NCI-H524 (cell line): ENCODE data around the gene SMARCC1.

Source experiments
- DNase-seq, 2 experiments: peaks; one replicate each; lab custom pipeline; 2025; lab: John Stamatoyannopoulos, UW

SMARCC1 gene

GRCh38 chr3:47586746-47587145, 194.9 kb downstream of the SMARCC1 start:
- DNase-seq = no peak

DNA sequence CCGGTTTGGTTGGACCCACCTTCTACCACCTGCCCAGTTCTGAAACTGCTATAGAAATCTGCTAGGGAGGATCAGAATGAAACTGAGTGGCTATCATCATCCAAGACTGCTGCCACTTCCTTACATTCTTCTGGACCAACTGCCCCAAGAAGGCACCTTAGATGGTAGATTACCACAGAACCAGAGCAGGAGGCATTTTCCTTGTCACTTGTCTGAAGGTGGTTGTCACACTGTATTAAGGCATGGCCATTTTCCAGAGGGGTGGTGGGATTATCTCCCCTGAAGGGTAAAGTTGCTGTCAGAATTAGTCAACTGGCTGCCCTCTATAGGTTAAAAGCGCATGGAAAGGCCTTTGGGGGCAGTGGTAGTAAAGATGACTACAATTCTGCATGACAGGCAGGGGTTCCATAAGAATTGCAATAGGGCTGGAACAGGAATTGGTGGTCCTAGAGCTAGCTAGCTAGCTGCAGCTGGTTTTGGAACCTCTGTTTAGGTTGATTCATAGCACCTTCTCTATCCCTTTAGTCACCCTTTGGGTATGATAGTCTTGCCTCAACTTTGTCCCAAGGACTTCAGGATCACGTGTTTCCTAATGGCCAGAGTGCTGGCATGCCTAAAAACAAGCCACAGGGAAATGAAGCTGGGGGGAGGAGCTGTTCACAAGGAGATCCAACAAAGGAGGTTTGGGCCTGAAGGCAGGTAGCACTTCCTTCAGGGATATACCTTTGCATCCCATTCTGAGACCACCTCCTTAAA, 198.2 kb downstream of the SMARCC1 start:
- DNase-seq = no peak

DNA sequence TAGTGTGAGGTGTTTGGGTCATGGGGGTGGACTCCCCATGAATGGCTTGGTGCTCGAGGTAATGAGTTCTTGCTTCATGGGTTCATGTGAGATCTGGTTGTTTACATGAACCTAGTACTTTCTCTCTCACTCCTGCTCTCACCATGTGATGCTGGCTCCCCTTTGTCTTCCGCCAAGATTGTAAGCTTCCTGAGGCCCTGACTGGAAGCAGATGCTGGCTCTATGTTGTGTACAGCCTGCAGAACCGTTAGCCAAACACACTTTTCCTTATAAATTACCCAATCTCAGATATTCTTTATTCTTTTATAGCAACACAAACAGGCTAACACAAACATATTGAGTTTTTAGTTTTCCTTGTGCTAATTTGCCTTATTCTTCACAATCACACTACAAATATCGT, 199.9 kb downstream of the SMARCC1 start:
- no peak for DNase-seq

DNA sequence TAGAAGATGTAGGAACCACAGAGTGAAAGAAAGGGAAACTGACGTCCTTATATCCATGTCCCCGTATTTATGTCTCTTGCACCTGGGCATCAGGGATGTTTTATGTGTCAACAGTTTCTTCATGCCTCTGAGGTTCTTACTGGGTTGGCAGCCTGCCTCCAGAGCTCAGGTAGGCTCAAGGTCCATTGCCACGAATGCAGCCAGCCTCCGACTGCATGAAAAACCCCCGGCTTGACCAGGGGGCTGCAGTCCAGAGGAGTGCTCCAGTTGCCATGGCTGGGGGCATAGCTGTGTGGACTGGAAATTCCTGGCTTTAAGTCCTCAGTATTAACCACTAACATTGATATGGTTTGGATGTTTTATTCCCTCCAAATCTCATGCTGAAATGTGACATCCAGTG, 200.3 kb downstream of the SMARCC1 start:
- DNase-seq = no peak

GRCh38 chr3:47580481-47580880, 201.2 kb downstream of the SMARCC1 start:
- no peak for DNase-seq

GRCh38 chr3:47579875-47580274, 201.8 kb downstream of the SMARCC1 start:
- DNase-seq = no peak

DNA sequence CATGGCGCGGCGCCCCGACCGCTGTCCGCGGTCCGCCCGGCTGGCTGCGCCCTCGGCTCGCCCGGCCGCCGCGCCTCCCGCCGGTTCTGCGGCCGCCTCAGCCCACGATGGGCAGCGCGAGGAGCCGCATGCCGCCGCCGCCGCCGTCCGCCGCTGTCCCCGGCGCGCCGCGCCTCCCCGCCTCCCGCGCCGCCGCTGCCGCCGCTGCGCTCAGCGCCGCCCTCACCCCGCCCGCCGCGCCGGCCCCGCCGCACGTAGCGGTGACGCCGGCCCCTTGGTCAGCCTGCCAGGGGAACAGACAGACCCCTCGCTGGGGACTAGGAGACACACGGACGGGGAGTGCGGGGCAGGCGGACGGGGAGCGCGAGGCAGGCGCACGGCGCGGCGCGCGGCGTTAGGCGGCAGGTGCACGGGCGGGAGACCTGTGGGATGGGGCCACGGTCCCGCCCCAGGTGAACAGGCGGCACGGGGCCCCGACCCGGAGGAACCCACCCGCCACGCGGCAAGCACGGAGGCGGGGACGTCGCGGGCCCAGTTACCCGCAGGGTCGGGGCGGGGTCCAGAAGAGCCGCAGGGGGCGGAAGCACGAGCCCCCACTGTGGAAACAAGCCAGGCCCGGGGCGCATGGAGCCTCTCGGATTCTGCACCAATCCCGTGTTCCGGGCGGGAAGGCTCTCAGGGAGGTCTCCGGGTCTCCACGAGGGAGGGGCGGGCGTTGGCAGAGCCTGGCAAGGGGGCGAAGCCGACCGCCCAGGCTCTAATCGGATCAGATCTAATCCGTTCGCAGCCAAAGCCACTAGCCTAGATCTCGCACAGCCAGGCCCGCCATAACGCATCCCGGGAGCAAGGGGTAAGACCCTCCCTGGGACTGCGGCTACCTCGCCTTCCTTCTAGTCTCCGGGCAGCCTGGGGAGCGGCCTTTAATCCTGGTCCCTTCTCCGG, 202.7 kb downstream of the SMARCC1 start, which contains the start of gene CSPG5:
CSPG5 (minus strand) TSS at position 175 of the 942 bp plus-strand sequence; CDS start at position 3, 172 bp downstream.
- DNase-seq = peak; percentile 71 to 82

- peak in 1 of 2 experiments; percentile 13 for DNase-seq
These were observed 203.5 kb downstream of the SMARCC1 start for GRCh38 chr3:47578119-47578632.

DNA sequence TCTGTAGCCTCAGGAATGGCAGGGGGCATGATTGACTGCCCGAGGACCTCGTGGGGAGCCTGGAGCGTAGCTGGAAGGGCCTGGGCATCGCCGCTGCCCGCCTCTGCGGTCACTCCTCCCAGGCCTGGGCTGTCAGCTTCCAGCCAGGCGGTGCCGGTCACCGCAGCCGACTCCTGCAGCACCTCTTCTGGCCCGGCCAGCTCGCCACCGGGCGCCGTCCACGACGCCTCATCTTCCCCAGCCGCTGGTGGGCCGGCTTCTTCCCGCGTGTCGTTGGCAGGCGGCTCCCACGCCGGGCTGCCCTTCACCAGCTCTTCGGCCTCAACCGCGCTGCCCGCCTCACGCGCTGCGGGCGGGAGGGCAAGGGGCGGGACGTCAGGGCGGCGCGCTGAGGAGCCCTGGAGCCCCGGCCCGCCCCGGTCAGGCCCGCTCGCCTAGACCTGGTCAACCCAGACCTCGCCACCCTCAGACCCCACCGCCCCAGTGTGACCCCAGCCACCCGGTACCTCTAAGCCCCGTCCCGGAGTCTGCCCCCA, 204.0 kb downstream of the SMARCC1 start:
- DNase-seq = no peak

- peak in 1 of 2 experiments; percentile 5 for DNase-seq
These were observed 208.2 kb downstream of the SMARCC1 start for GRCh38 chr3:47573190-47574172.

GRCh38 chr3:47571391-47572175, 210.1 kb downstream of the SMARCC1 start:
- peak; percentile 37 to 88 for DNase-seq

DNA sequence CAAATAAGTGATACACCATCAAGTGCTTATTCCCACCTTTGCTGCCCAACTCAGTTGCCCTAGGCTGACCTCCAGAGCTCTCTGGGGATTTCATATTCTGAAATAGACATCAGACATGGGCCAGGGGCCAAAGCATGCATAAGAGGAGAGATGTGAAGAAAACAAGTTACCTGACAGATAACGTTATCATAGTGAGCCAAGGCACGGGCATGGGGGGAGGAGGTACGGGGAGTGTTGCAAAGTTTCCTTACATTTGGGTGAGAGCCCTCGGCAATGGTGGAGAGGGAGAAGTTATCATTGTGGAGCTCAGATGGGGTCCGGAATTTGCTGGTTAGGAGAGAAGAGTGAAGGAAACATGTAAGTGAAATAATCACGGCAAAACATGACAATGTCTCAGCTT, 212.8 kb downstream of the SMARCC1 start:
- DNase-seq = no peak

DNA sequence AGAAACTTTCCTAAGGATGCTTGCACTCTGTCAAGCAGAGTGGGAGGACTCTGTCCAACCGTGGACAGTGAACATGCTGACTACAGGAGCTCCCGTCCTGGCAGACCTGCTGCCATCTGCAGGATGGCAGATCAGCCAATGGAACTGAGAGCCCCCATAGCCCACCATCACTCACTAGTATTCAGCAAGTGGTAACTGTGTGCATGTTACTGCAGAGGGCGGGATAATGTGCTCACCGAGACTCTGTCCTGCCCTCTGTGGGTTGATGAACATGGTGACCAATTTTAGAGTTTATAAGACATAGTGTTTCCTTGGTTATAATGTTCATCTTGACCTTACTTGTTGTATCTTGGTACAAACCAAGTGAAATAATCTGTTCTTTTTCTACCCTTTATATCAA, 214.5 kb downstream of the SMARCC1 start:
- no peak for DNase-seq

DNA sequence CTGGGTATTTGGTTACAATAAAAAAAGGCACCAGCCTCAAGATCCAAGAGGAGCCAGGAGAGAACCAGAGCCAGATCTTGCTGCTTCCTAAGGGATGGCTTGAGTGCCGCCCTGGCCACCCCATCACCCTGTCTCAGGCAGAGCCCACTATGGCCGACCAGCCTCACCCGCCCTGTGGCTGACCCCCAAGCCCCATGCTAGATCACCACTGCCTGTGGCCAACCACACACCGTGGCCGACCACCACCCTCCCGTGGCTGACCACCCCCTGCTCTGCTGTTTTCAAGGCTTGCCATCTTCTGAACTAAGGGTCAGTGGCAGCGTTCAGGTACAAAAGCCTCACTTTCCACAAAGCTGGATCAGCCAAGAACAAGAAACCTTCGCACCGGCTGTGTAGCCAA, 215.0 kb downstream of the SMARCC1 start:
- no peak for DNase-seq

DNA sequence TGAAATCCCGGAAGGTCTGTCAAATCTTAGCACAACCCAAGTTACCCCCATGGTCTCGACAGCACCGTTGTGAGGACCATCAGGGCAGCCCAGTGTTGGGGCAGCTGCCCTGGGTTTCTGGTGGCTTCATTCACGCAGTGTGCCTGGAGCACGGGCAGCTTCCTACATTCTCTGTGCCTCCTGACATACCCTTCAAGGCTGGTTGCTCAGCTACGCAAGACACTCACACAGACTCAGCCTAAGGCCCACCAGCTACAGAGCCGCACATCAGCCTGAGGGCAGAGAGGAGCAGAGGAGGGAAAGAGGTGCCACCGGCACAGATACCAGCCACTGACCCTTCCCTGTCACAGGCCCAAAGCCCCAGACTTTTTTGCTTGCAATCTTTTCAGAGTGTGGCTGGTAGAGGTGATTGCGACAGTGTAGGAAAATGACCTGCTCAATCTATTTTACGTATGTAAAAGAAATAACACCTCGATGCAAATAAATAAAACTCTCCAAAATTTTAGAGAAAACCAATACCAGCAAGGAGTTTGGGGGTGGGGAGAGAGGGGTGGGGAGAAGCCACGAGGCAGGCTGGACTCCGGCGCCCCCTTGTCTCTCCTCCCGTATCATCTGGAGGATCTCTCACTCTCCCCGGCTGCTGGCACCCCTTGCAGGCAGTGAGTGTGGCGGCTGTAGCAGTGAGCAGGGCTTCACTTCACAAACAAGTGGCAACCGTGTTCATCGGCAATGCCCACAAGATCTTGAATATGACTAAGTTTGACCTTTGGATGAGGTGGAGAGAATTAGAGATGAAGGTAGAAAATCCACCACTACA, 215.8 kb downstream of the SMARCC1 start:
- no peak for DNase-seq

DNA sequence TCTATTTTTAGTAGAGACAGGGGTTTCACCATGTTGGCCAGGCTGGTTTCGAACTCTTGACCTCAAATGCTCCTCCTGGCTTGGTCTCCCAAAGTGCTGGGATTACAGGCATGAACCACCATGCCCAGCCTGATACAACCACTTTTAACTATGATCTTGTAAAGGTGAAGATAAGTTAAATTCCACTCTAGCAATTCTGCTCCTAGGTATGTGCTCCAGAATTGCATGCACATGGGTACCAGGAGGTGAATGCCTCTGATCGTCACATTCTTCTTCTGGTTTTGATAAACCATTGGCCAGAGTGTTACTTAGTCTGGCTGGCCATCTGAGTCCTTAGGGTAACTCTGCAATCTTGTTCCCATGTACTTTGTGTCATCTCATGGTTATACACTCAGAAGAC, 225.3 kb downstream of the SMARCC1 start:
- no peak for DNase-seq

DNA sequence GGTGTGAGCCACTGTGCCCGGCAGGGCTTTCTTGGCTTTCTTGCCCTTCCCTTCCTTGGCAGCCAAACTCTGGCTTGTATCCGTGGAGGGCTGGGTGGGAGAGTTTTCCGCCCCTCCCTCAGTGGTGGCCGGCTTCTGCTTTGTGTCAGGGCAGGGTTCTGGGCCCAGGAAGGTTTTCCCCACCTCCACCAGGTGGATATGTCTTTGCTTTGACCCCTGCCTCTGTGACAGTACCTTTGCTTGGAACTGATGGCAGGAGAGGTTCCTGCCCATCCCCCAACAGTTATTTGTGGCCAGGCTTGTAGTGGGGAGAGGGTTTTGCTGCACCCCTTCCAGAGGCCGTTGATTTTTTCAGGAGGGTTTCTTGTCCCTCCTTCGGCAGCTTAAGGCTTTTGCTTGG, 227.4 kb downstream of the SMARCC1 start:
- no peak for DNase-seq

GRCh38 chr3:47553407-47553806, 228.3 kb downstream of the SMARCC1 start:
- DNase-seq = no peak

DNA sequence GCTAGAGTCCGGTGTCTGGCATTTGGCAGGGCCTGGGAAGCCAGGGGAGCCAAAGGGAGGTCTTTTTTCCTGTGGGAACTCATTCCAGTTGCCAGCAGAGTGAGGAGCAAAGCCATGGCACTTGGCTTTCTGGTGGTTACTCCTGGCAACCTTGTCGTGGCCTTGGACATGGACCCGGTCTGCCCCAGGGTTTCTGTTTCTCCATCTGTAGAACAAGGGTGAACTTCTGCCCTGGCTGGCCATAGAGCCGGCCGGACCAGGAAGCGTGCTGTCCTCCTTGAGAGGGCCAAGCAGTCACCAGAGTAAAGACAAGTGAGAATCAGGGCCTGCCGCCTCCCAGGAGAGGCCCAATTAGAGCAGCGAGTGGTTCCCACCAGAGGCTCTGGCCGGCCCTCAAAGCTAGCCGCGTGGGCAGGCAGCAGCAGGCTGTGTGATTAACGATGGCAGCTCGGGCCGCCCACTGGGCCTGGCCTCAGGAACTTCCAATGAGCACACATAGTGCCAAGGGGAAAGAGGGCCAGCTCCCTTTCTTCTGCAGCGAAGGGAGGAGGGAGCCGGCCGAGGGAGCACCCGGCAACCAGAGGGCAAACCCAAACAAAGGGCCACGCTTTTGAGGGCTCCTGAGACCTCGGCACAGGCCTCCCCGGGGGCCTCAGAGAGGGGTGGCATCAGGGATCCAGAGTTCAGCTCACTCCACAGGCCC, 239.1 kb downstream of the SMARCC1 start:
- no peak for DNase-seq
